LNCaP clone FGC (cell line): ENCODE data around the gene NHERF1.

Experiments
- DNase-seq: peaks from one replicate; pipeline ENCODE4 v3.0.0-alpha.2; 2011; ENCODE audit warnings: low read depth
- H3K4me3 ChIP-seq: 2 replicates; pipeline ENCODE4 v1.5.1; 2011; ENCODE audit warnings: mild to moderate bottlenecking, low read depth, low read length, control low read depth
- CTCF ChIP-seq: IDR thresholded peaks from 2 replicates; pipeline ENCODE4 v1.5.1; 2012; ENCODE audit warnings: mild to moderate bottlenecking; ENCODE audit not compliant: control insufficient read depth, insufficient read depth; ENCODE audit errors: extremely low read depth

The NHERF1 gene

GRCh38 chr17:74760404-74761105 lies 12.1 kb downstream of the NHERF1 start:
- no peak for TF ChIP-seq CTCF
- peak; percentile 95 for DNase-seq
- peak overlapping the region; percentile 38 for H3K4me3 ChIP-seq

- DNase-seq: no peak
- no peak overlapping the region for H3K4me3 ChIP-seq
- TF ChIP-seq CTCF: no peak
Observed at GRCh38 chr17:74761419-74761818, 13.0 kb downstream of the NHERF1 start.

- no peak for TF ChIP-seq CTCF
- DNase-seq: no peak
- H3K4me3 ChIP-seq: no peak overlapping the region
Observed at GRCh38 chr17:74761931-74762330, 13.5 kb downstream of the NHERF1 start.

GRCh38 chr17:74763565-74764387 lies 15.3 kb downstream of the NHERF1 start:
- DNase-seq: no peak
- TF ChIP-seq CTCF: no peak
- H3K4me3 ChIP-seq: no peak overlapping the region

GRCh38 chr17:74764751-74765286 lies 16.4 kb downstream of the NHERF1 start:
- DNase-seq: no peak
- H3K4me3 ChIP-seq: no peak overlapping the region
- TF ChIP-seq CTCF: no peak

GRCh38 chr17:74766413-74766812 lies 18.0 kb downstream of the NHERF1 start:
- DNase-seq: no peak
- H3K4me3 ChIP-seq: no peak overlapping the region
- TF ChIP-seq CTCF: no peak

GRCh38 chr17:74767111-74767516 lies 18.7 kb downstream of the NHERF1 start:
- no peak for TF ChIP-seq CTCF
- no peak for DNase-seq
- no peak overlapping the region for H3K4me3 ChIP-seq
